GM12801 (cell line): ENCODE measurements around the gene CRYGN.

Experiments
- CTCF ChIP-seq: IDR thresholded peaks from one replicate; pipeline ENCODE4 v1.5.1; 2011; ENCODE audit warnings: control low read depth; ENCODE audit not compliant: insufficient read length; ENCODE audit errors: extremely low read depth

The CRYGN gene

DNA sequence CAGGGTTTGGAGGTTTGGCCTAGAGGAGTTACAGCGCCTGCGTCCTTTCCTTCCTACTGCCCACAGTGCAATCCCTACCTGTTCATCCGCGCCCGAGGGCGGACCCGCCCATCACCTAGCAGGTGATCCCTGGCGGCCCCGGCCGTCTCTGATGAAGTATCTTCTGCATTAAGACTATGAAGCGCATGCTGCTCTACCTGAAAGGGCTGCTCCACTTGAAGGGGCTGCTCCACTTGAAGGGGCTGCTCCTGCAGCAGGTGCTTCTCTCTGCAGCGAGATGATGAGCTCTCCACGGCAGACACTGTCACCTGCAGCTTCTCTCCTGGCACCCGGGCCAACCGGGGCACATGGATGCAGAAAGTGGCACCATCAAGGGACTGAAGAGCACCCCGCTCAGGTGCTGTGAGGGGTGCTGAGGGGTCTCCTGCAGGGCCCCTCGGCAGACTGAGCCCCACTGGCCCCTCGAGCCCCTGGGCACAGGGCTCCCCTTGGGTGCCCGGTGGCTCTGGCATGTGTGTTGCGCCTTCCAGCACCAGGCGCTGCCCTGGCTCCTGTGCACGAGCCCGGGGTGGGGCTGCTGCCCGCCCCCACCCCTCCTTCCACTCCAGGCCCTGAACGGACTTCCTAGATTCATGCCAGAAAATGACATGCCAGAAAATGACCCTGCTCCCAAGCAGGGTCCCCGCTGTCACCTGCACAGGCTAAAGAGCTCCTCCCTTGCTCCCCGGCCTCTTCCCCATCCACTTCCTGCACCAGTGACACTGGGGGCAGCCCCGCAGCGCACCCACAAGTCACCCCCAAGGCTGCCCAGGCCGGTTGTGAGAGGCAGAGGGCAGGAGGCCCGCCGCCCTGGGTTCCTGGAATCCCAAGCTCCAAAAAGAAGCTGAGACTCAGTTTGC, 59.5 kb downstream of the CRYGN start:
- no peak for TF ChIP-seq CTCF

- no peak for TF ChIP-seq CTCF
Measured at GRCh38 chr7:151379534-151380198, 60.3 kb downstream of the CRYGN start.

DNA sequence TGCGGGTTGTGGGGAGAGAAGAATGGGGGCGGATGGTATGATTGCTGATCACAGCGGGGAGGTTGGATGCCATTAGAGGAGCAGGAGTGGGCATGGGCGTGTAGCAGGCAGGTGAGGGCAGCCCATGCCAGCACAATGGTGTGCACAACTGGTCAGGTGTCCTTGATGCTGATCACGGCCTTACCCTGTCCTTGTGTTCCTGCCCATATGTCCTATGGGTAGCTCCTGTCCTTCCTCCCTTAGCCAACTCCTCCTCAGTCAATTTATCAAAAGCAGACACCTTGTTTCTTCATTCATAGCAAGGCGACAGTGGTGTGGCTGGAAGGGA, 60.8 kb downstream of the CRYGN start:
- TF ChIP-seq CTCF, result no peak
